IMR-90 (cell line): ENCODE results near the gene RBM10. TPM values are rescaled to one million over a fixed set of nuclear protein-coding genes. Genes with fewer than 3 reads are reported as not detected.

Experiments
- ATAC-seq: fragments of 200-7000 bp; cut with Tn5 transposase; 2 replicates; pipeline ENCODE4 v1.9.1; 2020; ENCODE audit warnings: low read depth, mild to moderate bottlenecking, moderate library complexity
- BruUV-seq: library from RNA; stranded (reverse); fragments of 400-500 nt; replicated peaks from 2 replicates; lab custom pipeline; 2021; lab: Mats Ljungman, UMichigan
- CTCF ChIA-PET: fragments of 300-600 bp; formaldehyde crosslinking; extraction: SDS; loops from one replicate; lab custom pipeline; 2021; ENCODE audit warnings: antibody characterized with exemption; lab: Yijun Ruan, JAX
- POLR2A ChIA-PET: fragments of 300-600 bp; sonication (Branson Sonifier 250); formaldehyde crosslinking; loops from one replicate; lab custom pipeline; 2022; ENCODE audit warnings: antibody characterized with exemption; ENCODE audit not compliant: unreplicated experiment; lab: Charles Lee
- DNase-seq: peaks from one replicate; pipeline ENCODE4 v3.0.0; 2013
- H2AFZ ChIP-seq: replicated peaks from 2 replicates; pipeline ENCODE3; 2013; ENCODE audit warnings: low read length, mild to moderate bottlenecking; ENCODE audit not compliant: poor library complexity
- H2AK5ac ChIP-seq: 2 replicates; pipeline ENCODE4 v1.6.1; 2013; ENCODE audit warnings: low read depth, low read length, inconsistent platforms
- H2AK9ac ChIP-seq: replicated peaks from 2 replicates; pipeline ENCODE3; 2013; ENCODE audit warnings: mild to moderate bottlenecking, low read depth, low read length, moderate library complexity; ENCODE audit not compliant: poor library complexity
- H2BK120ac ChIP-seq: 2 replicates; pipeline ENCODE4 v1.6.1; 2013; ENCODE audit warnings: low read depth, low read length, inconsistent platforms
- H2BK15ac ChIP-seq: 3 replicates; pipeline ENCODE4 v1.6.1; 2013; ENCODE audit warnings: low read depth, low read length, inconsistent platforms
- H2BK20ac ChIP-seq: 2 replicates; pipeline ENCODE4 v1.6.1; 2013; ENCODE audit warnings: low read depth, mild to moderate bottlenecking, inconsistent platforms, low read length, moderate library complexity
- H2BK5ac ChIP-seq: 2 replicates; pipeline ENCODE4 v1.6.1; 2013; ENCODE audit warnings: mild to moderate bottlenecking, low read depth, low read length, inconsistent platforms; ENCODE audit not compliant: poor library complexity, severe bottlenecking
- H3K14ac ChIP-seq: replicated peaks from 2 replicates; pipeline ENCODE4 v1.6.1; 2013; ENCODE audit warnings: low read depth, low read length, inconsistent platforms
- H3K18ac ChIP-seq: 2 replicates; pipeline ENCODE4 v1.6.1; 2013; ENCODE audit warnings: low read depth, low read length, control low read depth
- H3K23ac ChIP-seq: 2 replicates; pipeline ENCODE4 v1.6.1; 2013; ENCODE audit warnings: low read depth, low read length, inconsistent platforms
- H3K27ac ChIP-seq: 2 replicates; pipeline ENCODE4 v1.5.1; 2013; ENCODE audit warnings: mild to moderate bottlenecking, control low read depth, low read length; ENCODE audit not compliant: insufficient read depth
- H3K27me3 ChIP-seq: 2 replicates; pipeline ENCODE4 v1.6.1; 2013; ENCODE audit warnings: low read length; ENCODE audit not compliant: control insufficient read depth, insufficient read depth
- H3K36me3 ChIP-seq: 2 replicates; pipeline ENCODE4 v1.6.1; 2013; ENCODE audit warnings: low read length, mixed read lengths; ENCODE audit not compliant: control insufficient read depth, insufficient read depth
- H3K4ac ChIP-seq: 2 replicates; pipeline ENCODE4 v1.6.1; 2013; ENCODE audit warnings: low read depth, low read length, inconsistent platforms
- H3K4me1 ChIP-seq: 2 replicates; pipeline ENCODE4 v1.6.1; 2013; ENCODE audit warnings: low read length, mixed read lengths; ENCODE audit not compliant: control insufficient read depth, insufficient read depth
- H3K4me2 ChIP-seq: 2 replicates; pipeline ENCODE4 v1.6.1; 2013; ENCODE audit warnings: low read depth, mild to moderate bottlenecking, control low read depth, low read length, moderate library complexity
- H3K4me3 ChIP-seq: 2 replicates; pipeline ENCODE4 v1.5.1; 2013; ENCODE audit warnings: low read depth, mild to moderate bottlenecking, control low read depth, low read length, moderate library complexity; ENCODE audit not compliant: insufficient read depth
- H3K56ac ChIP-seq: 2 replicates; pipeline ENCODE4 v1.6.1; 2013; ENCODE audit warnings: low read length, inconsistent platforms; ENCODE audit not compliant: insufficient read depth; ENCODE audit errors: extremely low read depth
- H3K79me1 ChIP-seq, 2 experiments: 2 replicates each; pipeline ENCODE4 v1.6.1; 2013; ENCODE audit warnings: low read length in 2 of 2, inconsistent platforms in 1 of 2, low read depth in 1 of 2
- H3K9ac ChIP-seq: 2 replicates; pipeline ENCODE4 v1.6.1; 2013; ENCODE audit warnings: low read depth, low read length, control low read depth
- H3K9me1 ChIP-seq: 2 replicates; pipeline ENCODE4 v1.6.1; 2013; ENCODE audit warnings: low read length, inconsistent platforms; ENCODE audit not compliant: insufficient read depth
- H3K9me3 ChIP-seq: 2 replicates; pipeline ENCODE4 v1.6.1; 2013; ENCODE audit warnings: low read length; ENCODE audit not compliant: control insufficient read depth, insufficient read depth
- H4K20me1 ChIP-seq: 2 replicates; pipeline ENCODE4 v1.6.1; 2013; ENCODE audit warnings: low read length, inconsistent platforms; ENCODE audit not compliant: insufficient read depth
- H4K5ac ChIP-seq: 2 replicates; pipeline ENCODE4 v1.6.1; 2013; ENCODE audit warnings: mild to moderate bottlenecking, low read depth, low read length, control low read depth
- H4K8ac ChIP-seq, 2 experiments: 2 replicates each; pipeline ENCODE4 v1.6.1; 2013; ENCODE audit warnings: low read depth in 2 of 2, low read length in 2 of 2, control low read depth in 1 of 2, inconsistent platforms in 1 of 2
- H4K91ac ChIP-seq: 2 replicates; pipeline ENCODE4 v1.6.1; 2013; ENCODE audit warnings: low read depth, low read length, inconsistent platforms; ENCODE audit not compliant: insufficient read depth
- BHLHE40 ChIP-seq: fragments of 150-350 bp; IDR thresholded peaks from 2 replicates; pipeline ENCODE4 v1.6.1; 2016; ENCODE audit warnings: mild to moderate bottlenecking, low read depth, low read length
- CEBPB ChIP-seq: IDR thresholded peaks from 2 replicates; pipeline ENCODE4 v1.6.1; 2012; ENCODE audit warnings: low read depth, low read length, improper control_type of control experiment
- CHD1 ChIP-seq: IDR thresholded peaks from 2 replicates; pipeline ENCODE4 v1.6.1; 2012; ENCODE audit warnings: low read depth, low read length, improper control_type of control experiment
- ELK1 ChIP-seq: fragments of 150-350 bp; IDR thresholded peaks from 2 replicates; pipeline ENCODE4 v1.6.1; 2016; ENCODE audit warnings: low read depth, mild to moderate bottlenecking, low read length, moderate library complexity, borderline replicate concordance
- FOS ChIP-seq: fragments of 150-350 bp; IDR thresholded peaks from 2 replicates; pipeline ENCODE4 v1.6.1; 2016; ENCODE audit warnings: low read depth, low read length
- MAFK ChIP-seq: IDR thresholded peaks from 2 replicates; pipeline ENCODE4 v1.6.1; 2012; ENCODE audit warnings: low read depth, low read length, improper control_type of control experiment
- MAZ ChIP-seq: IDR thresholded peaks from 2 replicates; pipeline ENCODE4 v1.6.1; 2012; ENCODE audit warnings: low read depth, mild to moderate bottlenecking, low read length, improper control_type of control experiment, moderate library complexity, borderline replicate concordance
- MXI1 ChIP-seq: IDR thresholded peaks from 2 replicates; pipeline ENCODE4 v1.6.1; 2012; ENCODE audit warnings: low read depth, mild to moderate bottlenecking, low read length, moderate library complexity, borderline replicate concordance
- NFE2L2 ChIP-seq: fragments of 150-350 bp; IDR thresholded peaks from 2 replicates; pipeline ENCODE4 v1.6.1; 2016; ENCODE audit warnings: low read depth, mild to moderate bottlenecking, low read length
- POLR2A ChIP-seq: IDR thresholded peaks from 2 replicates; pipeline ENCODE4 v1.6.1; 2012; ENCODE audit warnings: mild to moderate bottlenecking, low read depth, low read length
- RAD21 ChIP-seq: IDR thresholded peaks from 2 replicates; pipeline ENCODE4 v1.6.1; 2012; ENCODE audit warnings: low read length, improper control_type of control experiment
- RFX5 ChIP-seq: IDR thresholded peaks from 2 replicates; pipeline ENCODE4 v1.8.0; 2012; ENCODE audit warnings: low read depth, mild to moderate bottlenecking, low read length, moderate library complexity
- SMC3 ChIP-seq: fragments of 150-350 bp; IDR thresholded peaks from 2 replicates; pipeline ENCODE4 v1.6.1; 2016; ENCODE audit warnings: low read depth, mild to moderate bottlenecking, antibody characterized with exemption, low read length, moderate library complexity
- USF2 ChIP-seq: fragments of 150-350 bp; IDR thresholded peaks from 2 replicates; pipeline ENCODE4 v1.6.1; 2017; ENCODE audit warnings: mild to moderate bottlenecking, antibody characterized with exemption, low read length, low read depth
- dilution Hi-C: fragments of 300-500 bp; cut with HindIII; formaldehyde crosslinking; loops from one replicate; pipeline ENCODE4 v1.14.3; 2018; ENCODE audit warnings: low sequenced_read_pairs; ENCODE audit not compliant: unreplicated experiment
- in situ Hi-C: fragments of 300-500 bp; cut with MboI; formaldehyde crosslinking; loops from 3 replicates; pipeline ENCODE4 v1.14.3; 2019; ENCODE audit warnings: low sequenced_read_pairs, inconsistent platforms, mixed read lengths
- intact Hi-C: fragments of 100-400 bp; cut with micrococcal nuclease; formaldehyde crosslinking; loops from 2 replicates; pipeline ENCODE4 v1.10.0; 2022
- polyA plus RNA-seq, 3 experiments: library from polyadenylated mRNA; depleted of rRNA; stranded (reverse); fragments of >200 nt; gene quantifications; 2 replicates each; pipeline ENCODE4 v1.2.3, GENCODE V29; 2012; ENCODE audit warnings: low replicate concordance in 1 of 3
- total RNA-seq: library from RNA; depleted of rRNA; stranded (reverse); fragments of >200 nt; gene quantifications from 2 replicates; pipeline ENCODE4 v1.2.3, GENCODE V29; 2012
- TF ChIP-seq, protein P1 (sequence below): conservative IDR thresholded peaks from 2 replicates; pipeline ENCODE4 v1.5.1; 2012; ENCODE audit warnings: mild to moderate bottlenecking, low read depth, low read length, improper control_type of control experiment

Gene RBM10
- total and polyA plus RNA-seq, 2 of the 4 experiments (the other 2 are of a cell fraction): 33.4 to 36.0 TPM

GRCh38 chrX:47151435-47151834 is 6.4 kb downstream of the RBM10 start:
- ATAC-seq: no peak
- DNase-seq: no peak
- Histone ChIP-seq H3K4me1 (peaks cover 2% of the 10 kb centered on the region; the same call in 1 of the 2 replicates), H3K9ac (no peak overlapping the region), H2AFZ (no peak overlapping the region), H3K27me3 (peaks cover 4% of the 10 kb centered on the region; the same call in 1 of the 2 replicates), H3K14ac (no peak overlapping the region), H3K4me3 (no peak overlapping the region), H2AK9ac (no peak overlapping the region), H4K8ac (no peak overlapping the region), H3K4me2 (no peak overlapping the region), H3K79me1 (peaks cover 0 to 10% of the 10 kb centered on the region in 2 experiments; a peak in 1 of 4 replicates), H3K9me1 (peaks cover 3% of the 10 kb centered on the region; the same call in 1 of the 2 replicates), H3K9me3 (no peaks in the 10 kb centered on the region), H4K20me1 (peaks cover 24% of the 10 kb centered on the region), H4K5ac (no peak overlapping the region), H3K4ac (no peak overlapping the region), H3K23ac (no peak overlapping the region), H4K91ac (no peak overlapping the region), H2BK5ac (no peak overlapping the region), H3K27ac (no peak overlapping the region), H2BK20ac (no peak overlapping the region), H3K18ac (no peak overlapping the region), H2AK5ac (no peak overlapping the region), H3K36me3 (peaks cover 7% of the 10 kb centered on the region), H2BK15ac (no peak overlapping the region), H2BK120ac (no peak overlapping the region), H3K56ac (no peak overlapping the region)
- TF ChIP-seq BHLHE40 (no peak), SMC3 (no peak), MAZ (no peak), CEBPB (no peak), FOS (no peak), NFE2L2 (no peak), RAD21 (no peak), USF2 (no peak), RFX5 (no peak), ELK1 (no peak), MAFK (no peak), CHD1 (no peak), MXI1 (no peak), POLR2A (no peak)
- TF ChIP-seq, protein P1, sequence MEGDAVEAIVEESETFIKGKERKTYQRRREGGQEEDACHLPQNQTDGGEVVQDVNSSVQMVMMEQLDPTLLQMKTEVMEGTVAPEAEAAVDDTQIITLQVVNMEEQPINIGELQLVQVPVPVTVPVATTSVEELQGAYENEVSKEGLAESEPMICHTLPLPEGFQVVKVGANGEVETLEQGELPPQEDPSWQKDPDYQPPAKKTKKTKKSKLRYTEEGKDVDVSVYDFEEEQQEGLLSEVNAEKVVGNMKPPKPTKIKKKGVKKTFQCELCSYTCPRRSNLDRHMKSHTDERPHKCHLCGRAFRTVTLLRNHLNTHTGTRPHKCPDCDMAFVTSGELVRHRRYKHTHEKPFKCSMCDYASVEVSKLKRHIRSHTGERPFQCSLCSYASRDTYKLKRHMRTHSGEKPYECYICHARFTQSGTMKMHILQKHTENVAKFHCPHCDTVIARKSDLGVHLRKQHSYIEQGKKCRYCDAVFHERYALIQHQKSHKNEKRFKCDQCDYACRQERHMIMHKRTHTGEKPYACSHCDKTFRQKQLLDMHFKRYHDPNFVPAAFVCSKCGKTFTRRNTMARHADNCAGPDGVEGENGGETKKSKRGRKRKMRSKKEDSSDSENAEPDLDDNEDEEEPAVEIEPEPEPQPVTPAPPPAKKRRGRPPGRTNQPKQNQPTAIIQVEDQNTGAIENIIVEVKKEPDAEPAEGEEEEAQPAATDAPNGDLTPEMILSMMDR: no peak
- CTCF ChIA-PET: no interaction called here
- POLR2A ChIA-PET: no interaction called here
- intact Hi-C loops (no loop called here), in situ Hi-C loops (no loop called here), dilution Hi-C loops (no loop called here)
- no TSS peak for BruUV-seq
